Hematopoietic multipotent progenitor cell treated with erythropoietin and hydrocortisone succinate and interleukin-3 and kit ligand, for 4 days (in vitro differentiated cells): ENCODE results near the gene ZFP64.
"Not testable (repeated sequence)": the region's sequence is repeated elsewhere in the genome, so short reads cannot be mapped to it uniquely, and the experiment has no call there.

Source experiments
- DNase-seq: peaks from one replicate; pipeline ENCODE4 v3.0.0-alpha.2; 2015

ZFP64 gene

DNA sequence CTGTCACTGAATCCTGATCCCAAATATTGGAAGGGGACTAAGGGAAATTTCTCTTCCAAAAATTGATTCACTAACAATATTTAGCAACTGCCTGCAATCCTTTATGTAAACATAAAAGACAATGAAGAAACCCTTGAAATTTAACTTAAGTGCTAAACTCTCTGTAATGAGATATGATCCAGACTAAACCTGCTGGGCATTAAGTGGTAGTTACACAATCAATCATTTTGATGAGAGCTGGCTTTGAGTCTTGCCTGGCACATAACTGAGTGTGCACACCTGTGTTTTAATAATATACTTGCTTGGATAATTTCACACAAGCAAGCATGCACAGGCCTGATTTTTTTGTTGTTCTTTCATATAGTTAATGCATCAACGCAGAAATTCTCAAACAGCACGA, 9.8 kb upstream of the ZFP64 start:
- no peak for DNase-seq

DNA sequence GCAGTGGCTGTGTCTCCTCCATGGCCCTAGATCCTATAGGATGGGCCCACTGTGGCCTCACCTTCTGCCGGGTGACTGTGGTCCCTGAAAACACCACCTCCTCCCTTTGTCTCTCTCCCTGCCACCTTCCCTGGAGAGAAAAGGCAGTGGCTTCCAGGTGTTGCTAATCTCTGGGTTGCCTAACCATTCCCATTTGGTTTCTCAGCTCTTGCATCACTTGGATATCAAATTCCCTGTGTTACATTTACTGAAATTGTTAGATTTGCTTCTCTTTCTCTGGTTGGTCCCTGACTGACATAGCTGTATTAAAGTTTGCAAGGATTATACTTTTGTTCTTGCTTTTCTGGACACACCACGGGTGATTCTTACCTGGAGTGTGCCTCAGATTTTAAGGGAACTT, 9.3 kb upstream of the ZFP64 start:
- DNase-seq = no peak

DNA sequence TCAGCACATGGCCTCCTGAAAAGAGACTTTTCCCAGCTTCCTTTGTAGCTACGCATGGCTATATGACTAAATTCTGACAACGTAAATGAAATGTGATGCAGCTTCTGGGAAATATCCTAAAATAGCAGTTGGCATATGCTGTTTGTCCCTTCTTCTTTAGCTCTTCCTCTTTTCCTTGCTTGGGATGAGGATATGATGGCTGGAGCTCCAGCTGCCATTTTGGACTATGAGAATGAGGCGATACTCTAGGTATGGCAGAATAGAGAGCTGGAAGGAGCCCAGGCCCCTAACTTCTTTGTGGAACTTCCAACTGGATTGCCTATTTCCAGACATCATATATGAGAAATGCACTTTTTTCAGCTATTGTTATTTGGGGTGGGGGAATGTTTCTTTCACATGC, 5.3 kb upstream of the ZFP64 start:
- DNase-seq = no peak

DNA sequence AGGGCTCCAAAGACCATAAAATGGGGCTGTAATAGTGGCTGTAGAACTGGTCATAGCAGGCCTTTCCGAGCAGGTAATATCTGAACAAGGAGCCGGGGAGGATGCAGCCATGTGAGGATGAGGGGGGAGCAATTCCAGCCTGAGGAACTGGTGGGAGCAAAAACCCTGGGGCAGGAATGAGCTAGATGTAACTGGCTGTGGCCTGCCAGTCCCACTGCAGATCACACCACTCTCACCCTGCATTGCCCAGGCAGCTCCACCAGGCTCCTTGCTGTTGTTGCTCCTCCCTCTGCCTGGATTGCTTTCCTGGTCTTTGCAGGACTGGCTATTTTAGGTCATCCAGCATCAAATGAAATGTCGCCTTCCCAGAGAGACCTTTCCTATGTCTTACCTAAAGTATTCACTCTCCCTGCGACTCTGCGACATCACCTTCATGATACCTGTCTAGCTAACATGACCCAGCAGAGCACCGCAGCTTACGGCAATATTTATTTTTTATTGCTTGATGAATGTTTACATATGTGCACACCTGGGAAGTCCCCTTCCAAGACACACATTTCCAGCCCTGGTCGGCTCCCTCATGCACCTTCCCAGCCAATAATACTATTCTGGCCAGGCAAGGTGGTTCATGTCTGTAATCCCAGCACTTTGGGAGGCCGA, 2.4 kb upstream of the ZFP64 start:
- no peak for DNase-seq

DNA sequence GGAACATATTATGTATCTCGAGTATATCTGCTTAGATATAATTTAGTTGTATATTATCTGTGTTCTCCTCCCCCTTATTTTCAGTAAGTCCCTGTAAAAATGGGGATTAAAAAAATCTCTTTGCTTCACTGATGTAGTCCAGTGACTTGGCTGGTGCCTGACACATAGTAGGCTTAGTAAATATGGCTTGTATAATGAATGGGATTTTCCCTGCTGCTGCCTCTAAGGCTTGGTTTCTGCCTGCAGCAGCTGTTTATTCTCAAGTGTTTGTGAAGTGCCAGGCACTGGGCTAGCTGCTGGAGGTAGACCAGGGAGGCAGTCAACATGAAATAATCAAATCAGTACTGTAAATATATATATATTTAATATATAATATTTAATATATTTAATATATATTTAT, 1.6 kb upstream of the ZFP64 start:
- no peak for DNase-seq

DNA sequence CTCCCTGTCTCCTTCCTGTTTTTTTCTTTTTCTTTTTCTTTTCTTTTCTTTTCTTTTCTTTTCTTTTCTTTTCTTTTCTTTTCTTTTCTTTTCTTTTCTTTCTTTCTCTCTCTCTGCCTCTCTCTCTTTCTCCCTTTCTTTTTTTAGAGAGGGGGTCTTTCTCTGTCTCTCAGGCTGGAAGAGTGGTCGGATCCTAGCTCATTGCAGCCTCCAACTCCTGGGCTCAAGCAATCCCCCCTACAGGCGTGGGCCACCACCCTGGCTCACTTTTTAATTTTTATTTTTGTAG, 1.1 kb upstream of the ZFP64 start:
- not testable (repeated sequence) for DNase-seq

DNA sequence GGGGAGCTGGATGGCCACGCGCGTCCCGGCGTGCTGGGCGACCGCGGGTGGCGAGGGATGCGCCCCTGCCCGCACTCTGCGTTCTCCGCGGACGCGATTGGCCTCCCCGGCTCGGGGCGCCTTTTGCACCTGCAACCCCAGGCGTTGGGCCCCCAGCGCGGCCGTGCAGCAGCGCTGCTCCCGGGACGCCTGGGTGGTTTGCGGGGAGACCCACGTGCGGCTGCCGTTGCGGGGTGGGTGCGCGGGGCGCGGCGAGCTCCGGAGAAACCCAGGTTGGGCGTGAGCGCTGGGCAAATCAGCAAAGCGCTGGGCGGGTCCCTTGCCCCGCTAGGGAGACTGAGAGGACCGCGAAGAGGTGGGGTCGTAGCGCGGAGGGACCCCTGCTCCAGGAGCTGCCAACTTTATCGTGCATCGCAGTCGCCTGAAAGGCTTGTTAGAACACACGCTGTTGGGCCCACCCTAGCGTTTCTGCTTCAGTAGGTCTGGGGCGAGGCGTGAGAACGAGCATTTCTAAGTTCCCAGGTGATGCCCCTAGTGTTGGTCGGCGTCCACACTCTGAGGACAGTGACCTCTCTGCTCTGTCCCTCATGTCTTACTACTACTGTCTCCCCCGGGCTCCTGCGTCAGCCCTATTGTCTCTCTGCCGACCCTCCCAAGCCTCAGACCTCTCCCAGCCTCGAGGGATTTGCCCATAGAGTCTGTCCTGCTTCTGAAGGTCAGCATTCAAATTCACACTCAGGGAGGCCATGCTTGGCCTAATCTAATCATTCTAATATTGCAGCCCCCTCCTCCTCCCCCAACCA, 538 bp upstream of the ZFP64 start:
- DNase-seq = peak; percentile 84

DNA sequence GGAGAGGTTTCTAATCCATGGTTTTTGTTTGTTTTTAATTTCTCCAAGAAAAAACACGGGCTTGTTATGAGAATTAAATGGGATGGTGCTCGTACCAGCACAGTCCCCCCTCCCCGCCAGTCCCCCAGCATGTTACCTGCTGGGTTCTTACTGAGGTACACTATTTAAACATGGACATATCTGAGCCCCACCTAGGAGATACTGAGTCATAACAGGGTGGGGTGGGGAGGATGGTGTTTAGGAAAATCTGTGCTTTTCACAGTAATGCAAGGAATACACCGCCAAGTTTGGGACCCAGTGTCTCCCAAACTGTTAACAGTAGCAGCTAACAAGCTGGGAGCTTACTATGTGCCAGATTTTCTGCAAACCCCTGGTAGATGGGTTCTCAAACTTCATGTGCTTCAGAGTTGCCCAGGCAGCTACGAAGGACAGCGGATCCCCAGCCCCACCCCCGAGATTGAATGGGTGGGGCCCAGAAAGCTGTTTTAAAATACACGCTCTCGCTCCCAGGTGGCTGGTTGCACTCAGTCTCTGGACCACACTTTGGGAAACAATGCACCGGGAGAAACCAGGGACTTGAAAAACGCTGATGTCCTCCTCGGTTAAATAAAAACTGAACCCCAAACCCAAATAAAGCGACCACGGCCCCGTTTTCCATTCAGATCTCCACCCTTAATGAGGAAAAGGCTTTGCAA, 995 bp downstream of the ZFP64 start:
- DNase-seq = peak; percentile 74

DNA sequence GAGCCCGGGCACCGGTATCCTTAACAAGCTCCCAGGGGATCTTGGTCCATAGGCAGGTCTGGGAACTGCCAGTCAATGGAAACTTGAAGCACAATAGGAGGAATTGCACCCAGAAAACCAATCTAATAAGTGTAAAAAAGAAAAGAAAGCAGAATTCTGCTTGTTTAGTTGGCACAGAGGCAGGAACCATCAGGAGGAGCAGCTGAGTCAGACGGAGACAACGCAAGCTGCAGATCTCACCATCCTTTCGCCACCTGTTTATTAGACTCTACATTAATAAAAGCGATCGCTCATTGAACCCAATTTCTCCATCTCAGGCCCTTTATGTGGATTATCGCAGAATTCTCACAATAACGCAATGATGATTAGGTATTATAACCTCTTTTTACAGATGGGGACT, 9.8 kb downstream of the ZFP64 start:
- DNase-seq = no peak

DNA sequence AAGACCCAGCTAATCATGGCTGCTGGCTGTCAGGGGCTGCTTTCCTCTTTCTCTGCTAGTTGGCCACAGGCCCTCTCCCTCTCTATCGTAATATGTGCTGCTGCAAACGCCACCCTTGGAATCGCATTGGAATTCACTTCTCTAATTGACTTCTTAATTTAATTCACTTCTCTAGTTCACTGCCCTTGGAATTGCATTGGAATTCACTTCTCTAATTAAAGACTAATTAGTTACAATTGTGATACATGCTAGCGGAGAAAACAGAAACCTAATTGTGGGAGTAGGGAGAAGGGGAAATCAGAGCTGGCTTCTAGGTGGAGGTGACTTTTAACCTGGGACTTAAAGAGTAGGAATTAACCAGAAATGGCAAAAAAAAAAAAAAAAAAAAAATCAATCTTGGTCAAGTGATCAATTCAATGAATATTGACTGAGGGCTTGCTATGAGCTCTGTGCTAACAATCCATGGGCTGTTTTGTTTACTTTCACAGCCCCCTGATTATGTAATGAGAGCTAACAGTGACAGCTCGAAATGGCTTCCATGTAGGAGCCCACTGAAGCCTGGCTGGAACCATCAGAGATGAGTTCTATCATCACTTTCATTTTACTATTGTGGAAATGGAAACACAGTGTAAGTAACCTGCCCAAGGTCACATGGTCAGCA, 11.3 kb downstream of the ZFP64 start:
- DNase-seq = no peak

DNA sequence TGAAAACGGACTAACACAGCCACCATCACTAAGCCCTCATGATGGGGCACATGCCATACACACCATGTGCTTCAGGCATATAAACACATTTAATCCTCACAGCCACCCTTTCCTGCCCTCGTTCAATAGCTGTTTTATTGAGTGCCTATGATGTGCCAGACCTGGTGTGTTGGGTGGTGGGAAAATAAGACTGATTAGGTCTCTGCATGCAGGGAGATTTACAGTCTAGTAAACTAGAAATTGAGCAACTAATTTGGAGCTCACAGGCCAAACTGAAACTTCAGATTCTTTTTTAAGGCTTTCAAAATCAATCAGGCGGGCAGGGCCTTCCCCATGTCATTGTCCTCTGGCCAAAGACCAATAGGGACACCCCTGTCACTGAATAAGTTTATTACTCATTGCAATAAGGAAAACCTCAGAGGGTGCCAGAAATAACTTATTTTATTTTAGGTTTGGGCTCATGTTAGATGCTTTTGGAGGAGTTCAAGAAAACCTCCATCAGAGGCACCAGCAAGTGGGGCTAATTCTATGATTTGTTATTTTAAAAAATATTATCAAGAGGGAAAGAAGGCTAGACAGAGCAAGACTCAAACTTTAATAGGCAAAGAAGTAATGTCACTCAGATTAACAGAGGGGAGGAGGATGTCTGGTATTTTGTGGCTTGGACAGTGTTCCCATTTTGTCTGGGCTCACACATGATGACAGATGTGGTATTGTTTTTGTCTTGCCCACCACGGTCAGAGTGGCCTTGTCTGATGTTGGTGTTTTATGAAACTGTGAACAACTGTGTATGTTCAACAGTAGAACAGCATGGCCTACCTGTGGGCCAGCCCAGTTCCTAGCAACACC, 12.0 kb downstream of the ZFP64 start:
- DNase-seq = no peak

DNA sequence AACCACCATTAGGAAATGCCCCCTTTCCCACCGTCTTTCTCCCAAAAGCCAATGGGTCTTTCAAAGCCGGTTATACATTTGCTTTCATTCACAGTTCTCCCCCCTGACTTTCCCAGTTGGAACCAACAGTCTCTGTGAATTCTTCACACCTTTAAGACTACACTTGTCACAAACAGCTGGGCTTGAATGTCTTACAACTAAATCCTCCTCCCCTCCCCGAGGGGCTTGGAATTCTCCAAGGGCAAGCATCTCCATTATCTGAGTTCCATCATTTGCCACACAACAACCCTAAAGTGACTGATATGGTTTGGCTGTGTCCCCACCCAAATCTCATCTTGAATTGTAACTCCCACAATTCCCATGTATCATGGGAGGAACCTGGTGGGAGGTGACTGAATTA, 12.9 kb downstream of the ZFP64 start:
- DNase-seq = no peak

DNA sequence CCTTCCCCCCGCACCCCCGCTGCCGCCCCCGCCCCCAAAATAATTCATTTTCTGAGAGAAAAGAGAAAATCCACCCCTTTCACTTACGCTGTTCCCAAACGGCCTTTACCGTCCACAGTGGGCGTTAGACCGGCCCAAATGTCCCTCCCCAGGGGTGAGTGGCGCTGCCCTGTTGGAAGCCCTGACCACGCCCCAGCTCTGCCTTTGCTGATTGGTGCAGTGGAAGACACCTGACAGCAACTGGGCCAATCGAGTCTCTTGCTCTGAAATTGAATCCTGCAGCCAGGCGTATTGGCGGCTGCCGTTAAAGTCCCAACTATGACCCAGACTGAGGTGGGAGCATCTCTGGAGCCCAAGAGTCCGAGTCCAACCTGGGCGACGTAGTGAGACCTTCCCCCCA, 15.7 kb downstream of the ZFP64 start:
- no peak for DNase-seq

DNA sequence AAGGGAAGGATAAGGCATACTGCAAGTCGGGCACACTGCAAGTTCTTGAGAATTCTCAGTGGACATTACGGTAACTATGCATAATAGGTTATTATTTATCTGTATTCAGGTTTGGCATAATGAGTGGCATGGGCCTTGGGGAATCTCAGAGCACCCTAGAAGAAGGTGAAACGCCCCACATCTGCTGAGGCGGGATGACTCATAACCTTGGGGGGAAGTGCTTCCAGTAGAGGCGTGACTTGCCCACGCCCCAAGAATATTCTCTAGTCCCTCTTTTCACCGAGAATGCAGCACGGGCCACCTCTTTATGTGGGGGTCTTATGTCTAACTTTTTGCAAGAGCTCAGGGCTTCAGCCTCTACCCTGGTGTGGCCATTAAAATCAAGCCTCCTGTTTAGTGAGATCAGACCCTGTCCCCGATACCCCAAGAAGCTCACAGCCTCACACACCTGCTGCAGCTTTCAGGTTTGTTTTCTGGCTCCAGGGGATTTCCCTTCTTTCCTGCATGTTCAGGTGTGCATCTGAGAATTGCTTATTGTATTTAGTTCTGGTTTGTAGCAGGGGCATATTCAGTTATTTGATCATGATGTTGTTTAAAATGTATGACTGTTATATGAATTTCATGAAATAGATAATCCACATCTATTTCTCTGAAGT, 19.1 kb downstream of the ZFP64 start:
- no peak for DNase-seq

DNA sequence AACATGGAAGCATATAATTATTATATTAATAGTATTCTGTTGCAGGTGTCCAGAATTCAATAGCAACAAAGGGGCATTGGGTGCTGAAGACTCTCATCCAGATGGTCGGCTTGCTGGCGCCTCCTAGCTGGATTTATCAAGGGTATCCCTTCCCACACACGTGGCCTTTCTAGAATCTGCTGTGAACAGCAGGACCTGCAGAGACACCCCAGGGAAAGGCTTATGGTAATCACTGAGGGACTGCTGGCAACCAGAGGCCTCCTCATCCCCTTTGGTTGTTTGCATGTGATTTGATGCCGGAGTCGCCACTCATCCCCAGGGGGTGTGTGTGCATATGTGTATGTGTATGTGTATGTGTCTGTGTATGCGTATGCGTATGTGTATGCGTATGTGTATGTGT, 20.6 kb downstream of the ZFP64 start:
- no peak for DNase-seq

DNA sequence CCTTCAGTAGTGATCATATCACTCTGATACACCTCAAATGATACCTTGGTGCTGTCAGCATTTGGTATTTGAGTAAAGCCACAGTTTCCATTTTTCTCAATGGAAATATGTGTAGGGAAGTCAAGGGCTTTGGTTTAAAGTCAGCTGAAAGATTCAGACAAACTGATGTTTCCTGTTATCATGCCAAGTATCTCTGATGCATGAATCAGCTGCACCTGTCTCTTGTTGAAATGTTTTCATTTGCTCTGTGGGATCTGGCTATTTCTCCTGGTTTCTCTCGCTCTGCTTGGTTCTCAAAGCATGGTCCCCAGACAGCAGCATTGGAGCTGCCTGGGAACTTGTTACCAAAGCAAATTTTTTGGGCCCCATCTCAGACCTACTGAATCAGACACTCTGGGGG, 23.5 kb downstream of the ZFP64 start:
- no peak for DNase-seq

DNA sequence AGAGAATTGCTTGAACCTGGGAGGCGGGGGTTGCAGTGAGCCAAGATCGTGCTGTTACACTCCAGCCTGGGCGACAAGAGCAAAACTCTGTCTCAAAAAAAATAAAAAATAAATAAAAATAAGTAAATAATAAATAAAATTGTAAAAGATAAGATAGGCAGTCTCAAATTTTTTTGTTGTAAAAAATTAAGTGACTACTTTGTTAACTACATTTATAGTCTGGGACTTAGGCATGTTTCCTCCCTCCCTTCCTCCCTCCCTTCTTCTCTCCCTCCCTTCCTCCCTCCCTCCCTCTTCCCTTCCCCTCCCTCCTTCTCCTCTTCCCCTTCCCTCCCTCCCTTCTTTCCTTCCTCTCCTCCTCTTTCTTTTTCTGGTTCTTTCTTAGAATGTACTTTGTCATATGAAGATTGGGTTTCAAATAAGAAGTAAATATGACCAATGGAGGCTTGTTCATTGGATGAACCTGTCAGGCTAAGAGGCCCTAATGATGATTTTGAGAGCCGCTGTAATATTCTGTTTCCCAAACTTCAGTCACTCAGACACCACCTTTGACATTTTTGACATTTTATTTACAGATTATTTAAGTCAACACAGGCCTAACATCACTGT, 24.2 kb downstream of the ZFP64 start:
- no peak for DNase-seq

DNA sequence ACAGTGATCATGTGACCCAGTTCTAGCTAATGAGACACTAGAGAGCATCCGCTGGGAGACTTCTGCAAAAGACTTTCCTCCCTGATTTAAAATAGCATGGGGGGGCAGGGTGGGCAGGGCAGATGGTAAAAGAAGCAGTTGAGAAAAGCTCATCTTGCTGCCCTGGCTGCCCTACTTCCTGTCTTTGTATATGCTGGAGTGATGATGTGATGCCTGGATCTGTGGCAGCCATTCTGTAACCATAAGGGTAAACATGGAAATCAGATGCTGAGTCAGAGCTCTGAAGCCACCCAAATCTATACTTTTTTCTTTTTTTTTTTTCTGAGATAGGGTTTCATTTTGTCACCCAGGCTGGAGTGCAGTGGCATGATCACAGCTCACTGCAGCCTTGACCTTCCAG, 25.4 kb downstream of the ZFP64 start:
- DNase-seq = no peak

DNA sequence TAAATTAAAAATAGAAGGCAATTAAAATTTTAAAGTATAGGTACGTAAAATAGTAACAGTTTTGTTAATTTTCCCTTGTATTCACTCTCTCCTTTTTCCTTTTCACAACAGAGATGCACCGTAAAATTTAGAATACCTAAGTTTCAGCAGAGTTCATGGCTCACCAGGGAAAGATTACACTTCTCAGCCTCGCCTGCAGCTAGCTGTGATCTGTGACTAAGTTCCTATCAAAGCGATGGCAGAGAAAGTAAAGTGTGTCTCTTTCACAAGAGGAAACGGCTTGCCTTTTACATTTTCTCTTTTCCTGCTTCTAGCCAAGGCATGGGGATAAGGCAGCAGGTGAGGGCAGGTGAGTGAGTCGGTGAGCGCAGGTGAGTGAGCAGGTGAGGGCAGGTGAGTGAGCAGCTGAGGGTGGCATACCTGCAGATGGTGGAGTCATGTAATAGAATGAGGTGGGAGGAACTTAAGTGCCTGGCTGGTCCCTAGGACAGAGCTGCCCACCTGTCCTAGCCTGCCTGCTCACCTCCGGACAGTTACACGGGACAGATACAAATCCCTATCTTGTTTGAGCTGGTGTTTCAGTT, 30.9 kb downstream of the ZFP64 start:
- DNase-seq = no peak

DNA sequence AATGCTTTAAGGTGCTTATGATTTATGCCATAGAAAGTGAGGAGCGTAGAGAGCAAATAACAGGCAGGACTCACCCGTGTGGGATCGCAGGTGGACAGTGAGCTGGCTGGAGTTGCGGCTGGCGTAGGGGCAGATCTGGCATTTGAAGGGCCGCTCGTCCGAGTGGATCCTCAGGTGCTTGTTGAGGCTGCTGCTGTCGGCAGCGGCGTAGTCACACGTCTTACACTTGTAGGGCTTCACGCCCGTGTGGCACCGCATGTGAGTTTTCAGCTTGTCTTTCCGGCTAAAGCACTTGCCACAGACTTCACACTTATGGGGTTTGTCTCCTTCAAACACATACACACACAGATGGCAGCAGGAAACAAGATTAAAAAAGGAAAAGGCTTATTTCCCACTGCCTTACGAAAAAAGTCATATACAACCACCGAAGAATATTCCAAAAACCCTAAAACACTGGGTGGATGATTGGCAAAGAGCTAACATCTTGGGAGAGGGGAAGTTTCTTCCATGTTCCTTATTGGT, 31.5 kb downstream of the ZFP64 start:
- no peak for DNase-seq

DNA sequence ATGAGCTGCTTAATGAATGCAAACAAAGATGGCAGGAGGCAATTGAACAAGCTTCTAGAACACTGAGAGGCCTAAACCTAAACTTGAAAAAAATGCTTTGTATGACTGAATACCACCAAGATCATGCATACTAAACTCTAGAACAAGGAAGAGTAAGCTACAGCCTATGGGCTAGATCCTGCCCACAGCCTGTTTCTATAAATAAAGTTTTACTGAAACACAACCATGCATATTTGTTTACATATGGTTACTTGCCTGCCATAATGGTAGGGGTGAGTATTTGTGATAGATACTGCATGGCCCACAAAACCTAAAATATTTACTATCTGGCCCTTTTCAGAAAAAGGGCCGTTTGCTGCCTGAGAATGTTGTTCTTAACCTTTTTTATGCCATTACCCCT, 37.0 kb downstream of the ZFP64 start:
- DNase-seq = no peak
